ENCODE data around the gene BMP7. TPM values are rescaled to one million over a fixed set of nuclear protein-coding genes. Genes with fewer than 3 reads are reported as not detected.

BMP7 gene
- total and polyA plus RNA-seq, 2 experiments from 2014 or later, result 15.9 to 22.8 TPM

- TF ChIP-seq CTCF (conservative IDR thresholded peaks at IDR 0.05; ENCODE audit: low read depth in 2 of 2) (no peak), ZNF114 (CRISPR knock-in tag; IDR thresholded peaks at IDR 0.05) (no peak), STAT1 (IDR thresholded peaks at IDR 0.05; ENCODE audit: unreplicated experiment) (no peak), CREB1 (CRISPR knock-in tag; IDR thresholded peaks at IDR 0.05; ENCODE audit: low read depth) (no peak), EZH2phosphoT487 (IDR thresholded peaks at IDR 0.05; ENCODE audit: unreplicated experiment) (no peak)
These were observed 131.6 kb downstream of the BMP7 start (continued) for GRCh38 chr20:57134804-57135203.

DNA sequence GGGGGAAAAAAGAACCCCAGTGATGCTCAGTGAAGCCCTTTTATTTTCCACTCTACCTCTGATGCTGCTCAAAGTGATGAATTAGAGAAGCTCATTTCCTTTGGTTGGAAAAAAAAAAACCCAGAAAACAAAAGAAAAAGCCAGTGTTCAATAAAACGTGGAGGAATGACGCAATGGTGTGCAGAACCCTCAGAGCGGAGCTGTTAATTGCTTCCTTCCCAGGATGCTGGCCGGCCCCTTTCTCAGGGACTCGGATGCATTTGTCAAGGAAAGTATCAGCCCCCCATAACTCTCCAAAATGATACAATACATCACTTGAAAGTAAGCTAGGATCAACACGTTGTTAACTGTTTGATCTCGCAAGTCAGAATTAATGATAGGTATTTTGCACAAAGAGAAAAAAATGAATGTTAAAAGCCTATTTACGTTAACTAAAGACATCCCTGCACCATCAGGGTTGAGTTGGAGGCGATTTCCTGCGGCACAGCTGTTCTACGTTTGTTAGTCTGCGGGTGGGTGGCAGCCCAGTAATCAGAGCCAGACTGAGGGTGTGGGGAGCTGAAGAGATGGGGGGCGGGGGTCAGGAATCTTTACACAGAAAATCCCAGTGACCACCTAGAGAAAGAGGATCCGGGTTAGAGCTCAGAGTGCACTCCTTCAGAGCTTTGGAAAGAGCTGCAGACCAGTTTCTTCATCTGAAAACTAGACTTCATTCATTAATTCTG lies 132.4 kb downstream of the BMP7 start:
- Histone ChIP-seq H3K27me3 (ENCODE audit: insufficient read depth) (no peaks in the 10 kb centered on the region), H3F3A (replicated peaks; ENCODE audit: low read depth) (no peaks in the 10 kb centered on the region), H2AFZ (no peak overlapping the region), H3K36me3 (ENCODE audit: insufficient read depth) (no peaks in the 10 kb centered on the region), H3K4me3 (no peak overlapping the region), H3K4me1 (ENCODE audit: insufficient read depth) (no peaks in the 10 kb centered on the region), H3K27ac (ENCODE audit: low read depth) (no peak overlapping the region), H4K20me1 (replicated peaks; ENCODE audit: insufficient read depth) (no peaks in the 10 kb centered on the region), H3K79me2 (replicated peaks; ENCODE audit: insufficient read depth) (no peaks in the 10 kb centered on the region), H3K9me2 (ENCODE audit: insufficient read depth) (no peaks in the 10 kb centered on the region; the same call in none of the 2 replicates), H3K4me2 (no peak overlapping the region)
- peaks cover 9% of the 10 kb centered on the region for H3K27me3 Mint-ChIP-seq (ENCODE audit: insufficient read depth, low read depth, poor library complexity)
- no peak for ATAC-seq
- H3K36me3 Mint-ChIP-seq (ENCODE audit: low read depth), result no peaks in the 10 kb centered on the region
- no peak overlapping the region for H3K27ac Mint-ChIP-seq
- TF ChIP-seq JUNB (IDR thresholded peaks at IDR 0.05; ENCODE audit: unreplicated experiment) (no peak), STAT1 (IDR thresholded peaks at IDR 0.05; ENCODE audit: unreplicated experiment) (no peak), ZNF462 (CRISPR knock-in tag; IDR thresholded peaks at IDR 0.05) (no peak)
- TF ChIP-seq, protein P1, sequence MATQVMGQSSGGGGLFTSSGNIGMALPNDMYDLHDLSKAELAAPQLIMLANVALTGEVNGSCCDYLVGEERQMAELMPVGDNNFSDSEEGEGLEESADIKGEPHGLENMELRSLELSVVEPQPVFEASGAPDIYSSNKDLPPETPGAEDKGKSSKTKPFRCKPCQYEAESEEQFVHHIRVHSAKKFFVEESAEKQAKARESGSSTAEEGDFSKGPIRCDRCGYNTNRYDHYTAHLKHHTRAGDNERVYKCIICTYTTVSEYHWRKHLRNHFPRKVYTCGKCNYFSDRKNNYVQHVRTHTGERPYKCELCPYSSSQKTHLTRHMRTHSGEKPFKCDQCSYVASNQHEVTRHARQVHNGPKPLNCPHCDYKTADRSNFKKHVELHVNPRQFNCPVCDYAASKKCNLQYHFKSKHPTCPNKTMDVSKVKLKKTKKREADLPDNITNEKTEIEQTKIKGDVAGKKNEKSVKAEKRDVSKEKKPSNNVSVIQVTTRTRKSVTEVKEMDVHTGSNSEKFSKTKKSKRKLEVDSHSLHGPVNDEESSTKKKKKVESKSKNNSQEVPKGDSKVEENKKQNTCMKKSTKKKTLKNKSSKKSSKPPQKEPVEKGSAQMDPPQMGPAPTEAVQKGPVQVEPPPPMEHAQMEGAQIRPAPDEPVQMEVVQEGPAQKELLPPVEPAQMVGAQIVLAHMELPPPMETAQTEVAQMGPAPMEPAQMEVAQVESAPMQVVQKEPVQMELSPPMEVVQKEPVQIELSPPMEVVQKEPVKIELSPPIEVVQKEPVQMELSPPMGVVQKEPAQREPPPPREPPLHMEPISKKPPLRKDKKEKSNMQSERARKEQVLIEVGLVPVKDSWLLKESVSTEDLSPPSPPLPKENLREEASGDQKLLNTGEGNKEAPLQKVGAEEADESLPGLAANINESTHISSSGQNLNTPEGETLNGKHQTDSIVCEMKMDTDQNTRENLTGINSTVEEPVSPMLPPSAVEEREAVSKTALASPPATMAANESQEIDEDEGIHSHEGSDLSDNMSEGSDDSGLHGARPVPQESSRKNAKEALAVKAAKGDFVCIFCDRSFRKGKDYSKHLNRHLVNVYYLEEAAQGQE (IDR thresholded peaks at IDR 0.05; ENCODE audit: unreplicated experiment), result no peak
- H3K4me3 Mint-ChIP-seq, result no peak overlapping the region
- DNase-seq (ENCODE audit: low spot score), result no peak
- no peaks in the 10 kb centered on the region for H3K9me3 Mint-ChIP-seq
- H3K4me1 Mint-ChIP-seq, result peaks cover 3% of the 10 kb centered on the region; the same call in 2 of the 3 replicates

Data from GM23338 (cell line).